SK-N-MC (cell line): ENCODE measurements around the gene CCDC127.

Experiments
- FOXP2 ChIP-seq: optimal IDR thresholded peaks from 2 replicates; pipeline ENCODE3; 2011; ENCODE audit warnings: mild to moderate bottlenecking, moderate library complexity; ENCODE audit not compliant: insufficient read depth; ENCODE audit errors: extremely low read length, control extremely low read depth
- POLR2AphosphoS5 ChIP-seq: IDR thresholded peaks from 2 replicates; pipeline ENCODE4 v1.6.1; 2012; ENCODE audit warnings: mild to moderate bottlenecking, low read depth, low read length, borderline replicate concordance

DNA sequence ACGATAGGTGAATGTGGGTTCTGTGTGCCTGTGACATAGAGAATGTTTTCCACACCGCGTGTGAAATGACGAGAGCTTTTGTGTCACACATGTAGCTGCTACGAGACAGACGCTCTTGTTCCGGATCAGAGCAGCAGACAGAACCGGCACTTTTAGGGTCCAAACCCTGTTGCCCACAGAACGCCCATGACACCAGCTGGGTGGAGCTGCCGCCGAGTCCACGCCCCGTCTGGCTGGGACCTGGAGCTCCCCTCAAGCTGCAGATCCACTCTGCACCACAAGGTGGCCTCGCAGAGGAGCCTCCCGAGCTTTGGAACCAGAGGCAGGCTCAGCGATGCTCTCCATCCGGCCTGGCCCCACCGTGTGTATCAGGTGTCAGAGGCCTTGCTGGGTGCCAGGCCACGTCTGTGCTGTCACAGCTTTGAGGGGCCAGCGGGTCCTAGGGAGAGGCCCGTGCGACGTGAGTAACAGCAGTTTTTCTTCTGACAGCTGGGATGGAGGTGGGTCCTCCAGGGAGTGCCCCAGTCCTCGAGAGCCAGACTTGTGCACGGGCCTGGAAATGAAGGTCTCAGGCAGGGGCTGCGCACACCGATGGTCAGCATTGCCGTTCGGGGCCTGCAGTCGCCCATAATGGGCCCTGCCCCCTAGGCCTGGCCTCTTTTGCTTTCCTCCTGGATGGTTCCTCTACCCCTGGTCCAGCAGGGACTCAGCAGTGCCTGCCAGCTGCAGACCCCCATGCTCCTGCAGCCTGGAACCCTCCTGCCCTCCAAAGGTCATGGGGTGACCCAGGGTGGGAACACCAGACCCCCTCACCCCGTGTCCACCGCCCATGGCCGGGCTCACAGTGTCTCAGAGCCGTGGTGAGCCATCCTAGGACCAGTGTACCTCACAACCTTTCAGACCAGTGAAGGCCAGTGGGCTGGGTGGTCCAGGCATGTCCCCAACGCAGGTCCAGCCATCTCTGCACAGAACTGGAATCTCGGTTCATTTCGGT is 29.2 kb downstream of the CCDC127 start:
- no peak for TF ChIP-seq FOXP2
- TF ChIP-seq POLR2AphosphoS5: no peak
